Colonic mucosa (tissue), 4 donors: ENCODE measurements around the gene TRIO. TPM values are rescaled to one million over a fixed set of nuclear protein-coding genes. Genes with fewer than 3 reads are reported as not detected.

Experiments
- DNase-seq: peaks from one replicate; pipeline ENCODE4 v3.0.0-alpha.2; 2020
- H3K27ac ChIP-seq: fragments of 200-600 bp; one replicate; pipeline ENCODE4 v1.8.0; 2021
- H3K27me3 ChIP-seq: fragments of 200-600 bp; one replicate; pipeline ENCODE4 v1.8.0; 2021
- H3K36me3 ChIP-seq: fragments of 200-600 bp; one replicate; pipeline ENCODE4 v1.8.0; 2021
- H3K4me1 ChIP-seq: fragments of 200-600 bp; one replicate; pipeline ENCODE4 v1.8.0; 2021; ENCODE audit warnings: mild to moderate bottlenecking
- H3K4me3 ChIP-seq: fragments of 200-600 bp; one replicate; pipeline ENCODE4 v1.8.0; 2021
- H3K9ac ChIP-seq, 2 donors: one replicate each; pipeline ENCODE4 v1.7.0; 2013; ENCODE audit warnings: control low read depth in 2 of 2, low read depth in 2 of 2, low read length in 2 of 2
- H3K9me3 ChIP-seq: fragments of 200-600 bp; one replicate; pipeline ENCODE4 v1.8.0; 2021
- CTCF ChIP-seq: fragments of 200-600 bp; IDR thresholded peaks from one replicate; pipeline ENCODE4 v1.8.0; 2022; ENCODE audit warnings: antibody characterized with exemption, mild to moderate bottlenecking
- intact Hi-C: fragments of 100-400 bp; cut with DNase I; formaldehyde crosslinking; loops from one replicate; pipeline ENCODE4 v1.14.1; 2022
- total RNA-seq, 2 donors: library from RNA; stranded (reverse); fragmentation: NEBNext Ultra II Directional in 1 of 2; extraction: Animal tissue kit (Norgen Biotek cat#: 25700) in 1 of 2; gene quantifications; one replicate each; pipeline ENCODE4 v1.2.1, GENCODE V29; 2021
- donor health status: healthy.
- donor health status: DM: no; HTN: no; CAD: no.
- donor health status: DM: no; HTN: no; CAD: no.

TRIO gene
- total RNA-seq, 2 donors from 2014 or later: 134 to 138 TPM

GRCh38 chr5:14462681-14463080 lies 319.5 kb downstream of the TRIO start:
- intact Hi-C loops: no loop called here
- no peak for DNase-seq
- Histone ChIP-seq H3K27me3 (no peaks in the 10 kb centered on the region), H3K9me3 (no peaks in the 10 kb centered on the region), H3K9ac (no peak overlapping the region), H3K4me1 (peaks cover 6% of the 10 kb centered on the region), H3K4me3 (no peak overlapping the region), H3K27ac (no peak overlapping the region), H3K36me3 (no peaks in the 10 kb centered on the region)
- no peak for TF ChIP-seq CTCF

- Histone ChIP-seq H3K9ac (peak overlapping the region in 1 of 2 donors; percentile 60), H3K27me3 (no peaks in the 10 kb centered on the region), H3K4me3 (no peak overlapping the region), H3K27ac (peak overlapping the region; percentile 61), H3K36me3 (no peaks in the 10 kb centered on the region), H3K9me3 (no peaks in the 10 kb centered on the region), H3K4me1 (peaks cover 6% of the 10 kb centered on the region)
- intact Hi-C loops: no loop called here
- DNase-seq: peak; percentile 76
- no peak for TF ChIP-seq CTCF
Observed at GRCh38 chr5:14463629-14464028, 320.5 kb downstream of the TRIO start.

- no peaks in the 10 kb centered on the region for H3K9me3 ChIP-seq
- peak overlapping the region; percentile 61 for H3K27ac ChIP-seq
- intact Hi-C loops: no loop called here
- peak overlapping the region in 1 of 2 donors; percentile 60 for H3K9ac ChIP-seq
- H3K27me3 ChIP-seq: no peaks in the 10 kb centered on the region
- H3K36me3 ChIP-seq: no peaks in the 10 kb centered on the region
- no peak for TF ChIP-seq CTCF
- no peak for DNase-seq
- peaks cover 6% of the 10 kb centered on the region for H3K4me1 ChIP-seq
- H3K4me3 ChIP-seq: no peak overlapping the region
Observed at GRCh38 chr5:14464096-14464495, 321.0 kb downstream of the TRIO start.

GRCh38 chr5:14464671-14465070 lies 321.5 kb downstream of the TRIO start:
- Histone ChIP-seq H3K27ac (no peak overlapping the region), H3K9me3 (no peaks in the 10 kb centered on the region)

GRCh38 chr5:14465116-14465515 lies 322.0 kb downstream of the TRIO start:
- no peaks in the 10 kb centered on the region for H3K9me3 ChIP-seq
- DNase-seq: no peak
- intact Hi-C loops: no loop called here
- TF ChIP-seq CTCF: no peak
- peaks cover 6% of the 10 kb centered on the region for H3K4me1 ChIP-seq
- no peak overlapping the region for H3K27ac ChIP-seq
- H3K4me3 ChIP-seq: no peak overlapping the region
- no peak overlapping the region for H3K9ac ChIP-seq
- H3K36me3 ChIP-seq: no peaks in the 10 kb centered on the region
- H3K27me3 ChIP-seq: no peaks in the 10 kb centered on the region

More at GRCh38 chr5:14464671-14465070, 321.5 kb downstream of the TRIO start:
- H3K4me3 ChIP-seq: no peak overlapping the region
- H3K27me3 ChIP-seq: no peaks in the 10 kb centered on the region
- H3K9ac ChIP-seq: no peak overlapping the region
- DNase-seq: no peak
- TF ChIP-seq CTCF: no peak
- intact Hi-C loops: no loop called here
- H3K36me3 ChIP-seq: no peaks in the 10 kb centered on the region
- peaks cover 6% of the 10 kb centered on the region for H3K4me1 ChIP-seq

GRCh38 chr5:14465776-14466175 lies 322.6 kb downstream of the TRIO start:
- Histone ChIP-seq H3K4me1 (peaks cover 6% of the 10 kb centered on the region), H3K36me3 (no peaks in the 10 kb centered on the region), H3K9ac (no peak overlapping the region), H3K4me3 (no peak overlapping the region), H3K27me3 (no peaks in the 10 kb centered on the region), H3K9me3 (no peaks in the 10 kb centered on the region), H3K27ac (no peak overlapping the region)
- DNase-seq: no peak
- intact Hi-C loops: no loop called here
- no peak for TF ChIP-seq CTCF
